Measurements from ENCODE around the gene PELO. TPM values are rescaled to one million over a fixed set of nuclear protein-coding genes. Genes with fewer than 3 reads are reported as not detected.
A peak's percentile ranks its signal among the peaks of the same experiment; 100 is the strongest.

The PELO gene
- total RNA-seq, 2 experiments from 2014 or later, result 4.3 to 4.5 TPM

- peak in 2 of 14 experiments; percentile 23 to 27 for DNase-seq
- intact Hi-C loops (cut with DNase I, micrococcal nuclease), result loop anchor here in 1 of 2 experiments (5.0 kb wide), 1 partner anchor 81 kb away; no protein-coding TSS in a partner anchor
- Histone ChIP-seq H3K4me1 (ENCODE audit: insufficient read depth, low read length) (peaks cover 14% of the 10 kb centered on the region), H3K9me3 (ENCODE audit: control insufficient read depth in 1 of 2, insufficient read depth in 1 of 2, low read length in 2 of 2) (no peaks in the 10 kb centered on the region), H3K36me3 (ENCODE audit: insufficient read depth, low read length) (no peaks in the 10 kb centered on the region), H3K27me3 (ENCODE audit: control insufficient read depth in 1 of 2, insufficient read depth in 2 of 2, low read length in 2 of 2) (peaks cover 0 to 5% of the 10 kb centered on the region in 2 experiments), H3K27ac (ENCODE audit: low read depth in 1 of 2, low read length in 2 of 2) (no peak overlapping the region), H3K4me3 (ENCODE audit: low read length) (no peak overlapping the region)
- Mint-ChIP-seq H3K4me1 (ENCODE audit: low read depth) (peaks cover 17% of the 10 kb centered on the region), H3K4me3 (no peak overlapping the region), H3K27ac (no peak overlapping the region), H3K27me3 (peaks cover 43% of the 10 kb centered on the region), H3K36me3 (ENCODE audit: low read depth) (no peaks in the 10 kb centered on the region), H3K9me3 (no peaks in the 10 kb centered on the region)
- POLR2A ChIA-PET, result no interaction called here
- CTCF ChIA-PET, result no interaction called here
- ATAC-seq (ENCODE audit: poor library complexity), result no peak
- TF ChIP-seq, protein P1, sequence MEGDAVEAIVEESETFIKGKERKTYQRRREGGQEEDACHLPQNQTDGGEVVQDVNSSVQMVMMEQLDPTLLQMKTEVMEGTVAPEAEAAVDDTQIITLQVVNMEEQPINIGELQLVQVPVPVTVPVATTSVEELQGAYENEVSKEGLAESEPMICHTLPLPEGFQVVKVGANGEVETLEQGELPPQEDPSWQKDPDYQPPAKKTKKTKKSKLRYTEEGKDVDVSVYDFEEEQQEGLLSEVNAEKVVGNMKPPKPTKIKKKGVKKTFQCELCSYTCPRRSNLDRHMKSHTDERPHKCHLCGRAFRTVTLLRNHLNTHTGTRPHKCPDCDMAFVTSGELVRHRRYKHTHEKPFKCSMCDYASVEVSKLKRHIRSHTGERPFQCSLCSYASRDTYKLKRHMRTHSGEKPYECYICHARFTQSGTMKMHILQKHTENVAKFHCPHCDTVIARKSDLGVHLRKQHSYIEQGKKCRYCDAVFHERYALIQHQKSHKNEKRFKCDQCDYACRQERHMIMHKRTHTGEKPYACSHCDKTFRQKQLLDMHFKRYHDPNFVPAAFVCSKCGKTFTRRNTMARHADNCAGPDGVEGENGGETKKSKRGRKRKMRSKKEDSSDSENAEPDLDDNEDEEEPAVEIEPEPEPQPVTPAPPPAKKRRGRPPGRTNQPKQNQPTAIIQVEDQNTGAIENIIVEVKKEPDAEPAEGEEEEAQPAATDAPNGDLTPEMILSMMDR (IDR thresholded peaks at IDR 0.05), result no peak
Observed at GRCh38 chr5:52783226-52783959, 4.3 kb upstream of the PELO start.

DNA sequence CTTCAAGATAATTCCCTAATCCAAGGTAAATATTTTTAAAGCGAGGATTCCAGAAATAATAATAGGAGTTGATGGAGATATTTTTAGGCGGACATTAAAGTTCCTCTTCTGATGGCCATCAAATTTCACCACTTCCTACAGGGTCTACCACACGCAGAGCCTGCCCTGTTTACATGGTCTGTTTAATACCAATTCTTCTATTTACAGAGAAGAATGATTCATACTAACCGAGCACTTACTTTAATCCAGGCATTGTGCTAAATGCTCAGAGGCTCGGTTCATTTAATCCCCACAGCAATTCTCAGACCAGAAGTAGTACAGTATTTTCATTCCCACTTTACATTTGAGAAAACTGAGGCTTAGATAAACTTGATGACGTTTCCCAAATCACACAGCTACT is 3.0 kb upstream of the PELO start:
- Histone ChIP-seq H3K4me3 (ENCODE audit: low read length) (no peak overlapping the region), H3K36me3 (ENCODE audit: insufficient read depth, low read length) (no peaks in the 10 kb centered on the region), H3K4me1 (ENCODE audit: insufficient read depth, low read length) (peaks cover 18% of the 10 kb centered on the region), H3K27ac (ENCODE audit: low read depth in 1 of 2, low read length in 2 of 2) (no peak overlapping the region), H3K9me3 (ENCODE audit: control insufficient read depth in 1 of 2, insufficient read depth in 1 of 2, low read length in 2 of 2) (no peaks in the 10 kb centered on the region), H3K27me3 (ENCODE audit: control insufficient read depth in 1 of 2, insufficient read depth in 2 of 2, low read length in 2 of 2) (peaks cover 0 to 5% of the 10 kb centered on the region in 2 experiments)
- DNase-seq (no peak), ATAC-seq (ENCODE audit: poor library complexity) (no peak)
- CTCF ChIA-PET, result no interaction called here
- H3K27me3 Mint-ChIP-seq, result peaks cover 43% of the 10 kb centered on the region
- TF ChIP-seq, protein P1 (IDR thresholded peaks at IDR 0.05), result no peak
- H3K4me1 Mint-ChIP-seq (ENCODE audit: low read depth), result peaks cover 17% of the 10 kb centered on the region
- H3K9me3 Mint-ChIP-seq, result no peaks in the 10 kb centered on the region
- POLR2A ChIA-PET, result no interaction called here
- H3K27ac Mint-ChIP-seq, result no peak overlapping the region
- H3K36me3 Mint-ChIP-seq (ENCODE audit: low read depth), result no peaks in the 10 kb centered on the region
- H3K4me3 Mint-ChIP-seq, result no peak overlapping the region
- intact Hi-C loops (cut with DNase I, micrococcal nuclease), result loop anchor here (5.0 kb wide), 4 partner anchors 57 to 313 kb away; no protein-coding TSS in a partner anchor

DNA sequence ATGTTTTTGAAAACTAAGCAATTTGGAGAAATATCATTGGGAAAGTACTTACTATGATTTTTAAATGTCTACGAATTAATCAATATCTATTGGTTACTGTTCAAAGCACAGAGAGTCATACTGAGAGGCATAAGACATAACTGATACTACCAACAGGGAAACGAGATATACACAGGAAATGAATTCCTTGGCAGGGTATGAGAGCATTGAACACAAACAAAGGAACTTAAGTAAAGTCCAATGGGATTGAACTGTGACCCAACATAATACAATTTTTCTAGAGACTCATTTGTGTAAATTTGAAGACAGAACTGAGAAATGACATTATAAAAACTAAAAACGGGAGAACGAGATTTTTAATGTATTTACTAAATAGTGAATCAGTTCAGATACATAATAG is 1.3 kb upstream of the PELO start:
- intact Hi-C loops (cut with DNase I, micrococcal nuclease), result loop anchor here (5.0 kb wide), 3 partner anchors 59 to 311 kb away; no protein-coding TSS in a partner anchor
- Histone ChIP-seq H3K27ac (ENCODE audit: low read depth in 1 of 2, low read length in 2 of 2) (no peak overlapping the region), H3K4me3 (ENCODE audit: low read length) (no peak overlapping the region), H3K9me3 (ENCODE audit: control insufficient read depth in 1 of 2, insufficient read depth in 1 of 2, low read length in 2 of 2) (no peaks in the 10 kb centered on the region), H3K4me1 (ENCODE audit: insufficient read depth, low read length) (peaks cover 18% of the 10 kb centered on the region), H3K36me3 (ENCODE audit: insufficient read depth, low read length) (no peaks in the 10 kb centered on the region), H3K27me3 (ENCODE audit: control insufficient read depth in 1 of 2, insufficient read depth in 2 of 2, low read length in 2 of 2) (peaks cover 0 to 5% of the 10 kb centered on the region in 2 experiments)
- H3K4me3 Mint-ChIP-seq, result peak overlapping the region; percentile 31
- no peaks in the 10 kb centered on the region for H3K36me3 Mint-ChIP-seq (ENCODE audit: low read depth)
- H3K27me3 Mint-ChIP-seq, result peaks cover 43% of the 10 kb centered on the region
- DNase-seq, result no peak
- CTCF ChIA-PET, result interaction anchor here (1.4 to 2.4 kb wide), 2 partner anchors 13 to 19 kb away, joined by 3 to 11 read pairs; no protein-coding TSS in a partner anchor
- no peak for ATAC-seq (ENCODE audit: poor library complexity)
- H3K27ac Mint-ChIP-seq, result no peak overlapping the region
- no peaks in the 10 kb centered on the region for H3K9me3 Mint-ChIP-seq
- TF ChIP-seq, protein P1 (IDR thresholded peaks at IDR 0.05), result no peak
- H3K4me1 Mint-ChIP-seq (ENCODE audit: low read depth), result peaks cover 17% of the 10 kb centered on the region
- POLR2A ChIA-PET, result interaction anchor here (1.9 kb wide), 1 partner anchor 13 kb away, joined by 13 read pairs; no protein-coding TSS in a partner anchor
